SJSA1 (cell line): ENCODE results near the gene GALR1. TPM values are rescaled to one million over a fixed set of nuclear protein-coding genes. Genes with fewer than 3 reads are reported as not detected.

Experiments
- DNase-seq, 2 experiments: peaks; one replicate each; pipeline ENCODE4 v3.0.0-alpha.2; 2015 to 2020; ENCODE audit warnings: low spot score in 2 of 2, low read depth in 1 of 2
- H3K27ac ChIP-seq: fragments of 250-450 bp; sonication (Bioruptor Pico); 2 replicates; pipeline ENCODE4 v1.5.1; 2020; ENCODE audit warnings: mild to moderate bottlenecking, moderate library complexity
- H3K27me3 ChIP-seq: fragments of 250-450 bp; sonication (Bioruptor Pico); replicated peaks from 2 replicates; pipeline ENCODE4 v1.5.1; 2020; ENCODE audit warnings: mild to moderate bottlenecking, moderate library complexity
- H3K36me3 ChIP-seq: fragments of 250-450 bp; sonication (Bioruptor Pico); 2 replicates; pipeline ENCODE4 v1.5.1; 2020; ENCODE audit warnings: mild to moderate bottlenecking
- H3K4me1 ChIP-seq: fragments of 250-450 bp; sonication (Bioruptor Pico); replicated peaks from 2 replicates; pipeline ENCODE4 v1.6.1; 2021; ENCODE audit warnings: mild to moderate bottlenecking
- H3K4me3 ChIP-seq: fragments of 250-450 bp; sonication (Bioruptor Pico); 2 replicates; pipeline ENCODE4 v1.5.1; 2020; ENCODE audit warnings: mild to moderate bottlenecking
- H3K9me3 ChIP-seq: fragments of 250-450 bp; sonication (Bioruptor Pico); replicated peaks from 2 replicates; pipeline ENCODE4 v1.5.1; 2020; ENCODE audit warnings: mild to moderate bottlenecking
- total RNA-seq: library from RNA; depleted of rRNA; stranded (reverse); fragments of >200 nt; shearing (Covaris generic); gene quantifications from 2 replicates; pipeline ENCODE4 v1.2.3, GENCODE V29; 2014; rRNA removed

Gene GALR1, protein sequence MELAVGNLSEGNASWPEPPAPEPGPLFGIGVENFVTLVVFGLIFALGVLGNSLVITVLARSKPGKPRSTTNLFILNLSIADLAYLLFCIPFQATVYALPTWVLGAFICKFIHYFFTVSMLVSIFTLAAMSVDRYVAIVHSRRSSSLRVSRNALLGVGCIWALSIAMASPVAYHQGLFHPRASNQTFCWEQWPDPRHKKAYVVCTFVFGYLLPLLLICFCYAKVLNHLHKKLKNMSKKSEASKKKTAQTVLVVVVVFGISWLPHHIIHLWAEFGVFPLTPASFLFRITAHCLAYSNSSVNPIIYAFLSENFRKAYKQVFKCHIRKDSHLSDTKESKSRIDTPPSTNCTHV
- not detected in 2 replicates for total RNA-seq

DNA sequence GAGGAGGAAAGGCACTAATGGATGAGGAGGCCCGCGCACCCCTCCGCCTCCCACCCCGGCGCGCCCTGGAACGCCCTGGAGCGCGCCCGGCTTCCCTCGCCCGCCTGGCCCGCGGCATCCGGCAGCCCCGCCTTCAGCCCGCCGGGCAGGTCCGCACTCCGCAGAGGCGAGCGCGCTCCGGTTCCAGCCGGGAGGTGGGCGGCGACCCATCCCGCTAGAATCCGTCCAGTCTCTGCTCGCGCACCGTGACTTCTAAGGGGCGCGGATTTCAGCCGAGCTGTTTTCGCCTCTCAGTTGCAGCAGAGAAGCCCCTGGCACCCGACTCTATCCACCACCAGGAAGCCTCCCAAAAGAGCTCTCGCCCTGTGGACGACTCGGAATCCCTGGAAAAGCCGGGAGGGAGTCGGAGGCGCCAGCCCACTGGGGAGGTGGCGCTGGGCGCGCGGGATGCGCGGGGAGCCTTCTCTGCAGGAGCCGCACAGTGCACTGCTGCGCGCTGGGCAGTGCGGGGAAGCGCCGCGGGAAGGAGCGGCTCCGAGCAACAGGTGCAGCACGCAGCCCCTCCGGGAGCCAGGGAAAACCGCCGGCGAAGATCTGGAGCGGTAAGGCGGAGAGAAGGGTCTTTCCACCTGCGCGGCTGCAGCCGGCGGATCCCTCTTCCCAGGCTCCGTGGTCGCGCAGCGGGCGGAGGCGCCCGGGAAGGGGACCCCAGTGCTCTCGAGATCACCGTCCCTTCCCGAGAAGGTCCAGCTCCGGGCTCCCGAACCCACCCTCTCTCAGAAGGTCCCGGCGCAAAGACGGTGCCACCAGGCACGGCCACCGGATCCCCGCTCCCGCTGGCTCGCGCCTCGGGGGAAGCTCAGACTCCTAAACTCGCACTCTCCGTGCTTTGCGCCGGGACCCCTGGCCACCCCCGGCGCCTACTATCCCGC, at the start of gene GALR1:
GALR1 (plus strand) TSS at position 280 of the 932 bp plus-strand sequence. CDS start 701 bp downstream, outside the sequence.
- H3K27ac ChIP-seq = no peak within 1 kb of the TSS
- peaks cover 7% of the 10 kb centered on the region; the same call in 1 of the 2 replicates for H3K4me1 ChIP-seq
- peak within 1 kb of the TSS; percentile 19 for H3K4me3 ChIP-seq
- H3K27me3 ChIP-seq = peaks cover 38% of the 10 kb centered on the region
- no peaks in the 10 kb centered on the region for H3K36me3 ChIP-seq
- H3K9me3 ChIP-seq = peaks cover 4% of the 10 kb centered on the region; the same call in 1 of the 2 replicates
- DNase-seq = no peak

DNA sequence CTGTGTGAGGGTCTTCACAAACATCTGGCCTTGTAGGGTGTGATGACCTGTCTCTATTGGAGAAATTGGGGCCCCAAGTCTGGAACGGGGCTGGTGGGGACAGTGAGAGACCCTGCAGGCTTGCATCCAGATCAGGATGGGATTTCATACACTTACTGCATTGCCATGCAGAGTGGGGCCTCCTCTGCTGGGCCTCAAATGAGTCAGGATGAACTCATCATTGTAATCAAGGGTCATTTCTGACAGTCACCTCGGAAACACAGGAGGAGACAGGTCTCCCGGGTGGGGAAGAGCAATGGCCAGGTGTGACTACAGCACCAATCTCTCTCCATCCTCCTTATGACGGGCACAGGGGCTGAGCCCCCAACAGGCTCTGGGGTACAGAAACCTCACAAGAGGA, 48.1 kb upstream of the GALR1 start:
- no peaks in the 10 kb centered on the region for H3K36me3 ChIP-seq
- DNase-seq = peak in 1 of 2 experiments; percentile 42

DNA sequence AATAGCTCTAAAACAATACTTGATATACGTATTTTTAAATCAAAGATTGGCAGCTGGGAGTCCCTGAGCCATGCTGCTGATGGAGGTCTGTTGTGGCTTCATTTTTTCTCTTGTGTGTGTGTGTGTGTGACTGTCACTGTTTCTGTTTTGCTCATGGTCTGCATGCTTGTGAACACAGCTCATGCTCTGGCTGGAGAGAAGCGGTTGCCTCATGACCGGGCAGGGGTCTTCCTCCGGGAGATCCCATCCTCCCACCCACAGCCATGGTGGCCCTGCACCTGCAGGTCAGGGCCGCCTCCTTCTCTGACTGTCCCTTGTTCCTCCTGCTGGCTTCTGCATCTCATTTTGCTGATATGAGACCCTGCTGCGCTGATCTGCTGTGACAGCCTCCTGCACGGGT, 47.3 kb upstream of the GALR1 start:
- no peaks in the 10 kb centered on the region for H3K27me3 ChIP-seq
- DNase-seq = no peak
- H3K9me3 ChIP-seq = no peaks in the 10 kb centered on the region
- H3K36me3 ChIP-seq = no peaks in the 10 kb centered on the region
- H3K4me1 ChIP-seq = peaks cover 39% of the 10 kb centered on the region
- no peak overlapping the region for H3K4me3 ChIP-seq
- no peak overlapping the region for H3K27ac ChIP-seq

More for the DNA sequence above, 48.1 kb upstream of the GALR1 start:
- H3K4me1 ChIP-seq = peaks cover 31% of the 10 kb centered on the region
- H3K27ac ChIP-seq = no peak overlapping the region
- no peak overlapping the region for H3K4me3 ChIP-seq
- no peaks in the 10 kb centered on the region for H3K27me3 ChIP-seq
- no peaks in the 10 kb centered on the region for H3K9me3 ChIP-seq

DNA sequence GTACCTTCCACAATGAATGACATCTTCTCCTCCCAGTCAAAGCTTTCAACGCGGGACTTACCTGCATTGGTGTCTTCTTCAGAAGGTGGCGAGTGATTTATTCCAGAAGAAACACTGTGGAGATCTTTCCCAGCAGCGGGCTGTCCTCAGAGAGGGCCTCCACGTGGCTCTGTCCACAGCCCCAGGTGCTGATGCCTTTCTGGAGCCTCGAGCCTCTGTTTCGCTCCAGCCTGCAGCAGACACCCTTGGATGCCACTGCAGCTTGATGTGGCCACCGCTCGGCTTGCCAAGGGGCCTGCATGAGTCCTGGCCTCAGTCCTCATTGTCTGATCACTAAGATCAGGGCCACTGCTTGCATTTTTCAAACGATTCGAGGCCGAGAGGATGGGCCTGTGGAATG, 46.6 kb upstream of the GALR1 start:
- H3K9me3 ChIP-seq = no peaks in the 10 kb centered on the region
- DNase-seq = no peak
- H3K27me3 ChIP-seq = no peaks in the 10 kb centered on the region
- H3K4me3 ChIP-seq = no peak overlapping the region
- H3K4me1 ChIP-seq = peaks cover 46% of the 10 kb centered on the region
- no peaks in the 10 kb centered on the region for H3K36me3 ChIP-seq
- no peak overlapping the region for H3K27ac ChIP-seq

DNA sequence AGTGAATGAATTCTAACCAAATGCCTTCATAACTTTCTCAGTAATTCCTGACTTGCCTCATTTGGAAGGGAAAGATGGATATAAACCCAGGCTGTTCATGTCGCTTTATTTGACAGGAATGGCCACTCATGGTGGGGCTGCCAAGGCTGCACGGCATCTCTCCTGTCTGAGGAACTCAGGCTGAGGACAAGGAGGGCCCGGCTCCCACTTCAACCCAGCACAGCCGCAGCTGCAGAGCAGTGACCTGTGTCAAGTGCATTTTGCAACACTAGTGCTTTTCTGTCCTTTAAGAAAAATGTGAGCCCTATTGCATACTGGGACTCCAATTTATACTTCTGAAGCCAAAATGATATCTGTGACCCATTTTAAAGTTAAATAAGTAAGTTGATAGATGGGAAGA, 45.8 kb upstream of the GALR1 start:
- no peak overlapping the region for H3K4me3 ChIP-seq
- H3K27me3 ChIP-seq = no peaks in the 10 kb centered on the region
- no peaks in the 10 kb centered on the region for H3K36me3 ChIP-seq
- peaks cover 49% of the 10 kb centered on the region for H3K4me1 ChIP-seq
- no peak for DNase-seq
- H3K27ac ChIP-seq = no peak overlapping the region
- H3K9me3 ChIP-seq = no peaks in the 10 kb centered on the region

DNA sequence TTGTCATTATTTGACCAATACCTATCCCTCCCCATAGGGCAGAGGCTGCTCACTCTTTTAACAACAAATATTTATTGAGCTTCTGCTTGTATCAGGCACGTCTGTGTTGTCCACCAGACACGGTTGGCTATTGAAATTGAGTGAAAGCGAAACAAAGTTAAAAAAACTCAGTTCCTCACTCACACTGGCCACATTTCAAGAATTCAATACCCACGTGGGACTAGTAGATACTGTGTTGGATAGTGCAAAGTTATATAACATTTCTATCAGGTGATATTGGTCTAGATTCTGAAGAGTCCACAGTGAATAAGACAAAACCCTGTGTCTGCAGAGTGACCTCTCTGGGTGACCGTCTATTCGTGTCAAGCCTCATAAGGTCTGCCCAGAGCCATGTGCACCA, 43.9 kb upstream of the GALR1 start:
- Histone ChIP-seq H3K27ac (no peak overlapping the region), H3K36me3 (no peaks in the 10 kb centered on the region), H3K4me3 (no peak overlapping the region), H3K9me3 (no peaks in the 10 kb centered on the region), H3K27me3 (no peaks in the 10 kb centered on the region), H3K4me1 (peaks cover 51% of the 10 kb centered on the region)
- DNase-seq = no peak

DNA sequence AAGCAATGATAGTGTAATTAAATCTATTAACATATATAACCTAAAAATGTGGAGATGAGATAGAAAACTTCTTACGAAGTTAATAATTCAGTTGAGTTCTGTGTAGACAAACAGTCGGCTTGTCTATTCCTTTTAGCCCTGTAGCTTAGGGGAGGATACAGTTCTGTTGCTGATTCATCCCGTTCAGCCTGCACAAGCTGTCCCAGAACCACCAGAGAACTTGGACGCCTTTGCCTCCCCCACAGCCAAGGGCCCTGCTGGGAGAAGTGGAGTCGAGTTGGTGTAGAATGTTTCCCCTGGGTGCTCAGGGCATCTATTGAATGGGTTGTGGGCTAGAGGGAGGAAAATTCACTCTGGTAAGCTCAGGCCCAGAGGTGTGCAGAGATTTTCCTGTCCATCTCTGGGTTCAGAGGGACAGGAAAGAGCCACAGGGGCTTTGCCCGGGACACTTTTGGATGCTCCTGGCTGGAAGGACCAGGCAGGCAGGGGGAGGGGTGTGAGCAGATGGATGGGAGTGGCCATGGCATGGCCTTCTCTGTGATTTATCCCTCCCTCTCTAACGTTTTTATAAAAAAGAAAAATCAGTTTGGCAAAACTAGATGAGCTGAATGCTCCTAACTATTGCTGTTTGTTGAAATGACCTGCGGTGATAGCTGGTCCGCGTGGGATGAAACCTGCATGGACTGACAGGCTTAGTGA, 42.8 kb upstream of the GALR1 start:
- H3K27ac ChIP-seq = peak overlapping the region; percentile 82; the same call in 1 of the 2 replicates
- DNase-seq = no peak
- H3K9me3 ChIP-seq = no peaks in the 10 kb centered on the region
- peaks cover 53% of the 10 kb centered on the region for H3K4me1 ChIP-seq
- H3K4me3 ChIP-seq = no peak overlapping the region
- no peaks in the 10 kb centered on the region for H3K36me3 ChIP-seq
- no peaks in the 10 kb centered on the region for H3K27me3 ChIP-seq

DNA sequence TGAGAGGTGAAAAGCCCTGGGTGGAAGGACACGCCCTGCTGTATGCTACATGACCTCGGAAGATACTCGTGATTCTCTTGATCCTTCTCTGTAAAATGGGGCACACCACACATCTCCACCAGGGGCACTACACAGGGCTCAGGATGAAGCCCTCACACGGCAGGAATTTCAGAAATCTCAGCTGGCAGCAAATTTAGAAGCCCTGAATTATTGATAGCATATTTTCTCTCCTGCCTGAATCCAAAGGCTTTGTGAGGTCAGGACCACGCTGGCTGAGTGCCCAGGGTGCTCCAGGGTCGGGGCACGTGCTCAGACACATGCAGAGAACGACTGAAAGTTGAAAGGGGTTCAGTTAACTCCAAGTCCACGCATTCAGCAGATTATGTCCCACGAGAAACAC, 42.1 kb upstream of the GALR1 start:
- Histone ChIP-seq H3K4me1 (peaks cover 52% of the 10 kb centered on the region), H3K4me3 (no peak overlapping the region), H3K27ac (peak overlapping the region; percentile 82), H3K36me3 (no peaks in the 10 kb centered on the region), H3K27me3 (no peaks in the 10 kb centered on the region), H3K9me3 (no peaks in the 10 kb centered on the region)
- peak; percentile 73 to 75 for DNase-seq

DNA sequence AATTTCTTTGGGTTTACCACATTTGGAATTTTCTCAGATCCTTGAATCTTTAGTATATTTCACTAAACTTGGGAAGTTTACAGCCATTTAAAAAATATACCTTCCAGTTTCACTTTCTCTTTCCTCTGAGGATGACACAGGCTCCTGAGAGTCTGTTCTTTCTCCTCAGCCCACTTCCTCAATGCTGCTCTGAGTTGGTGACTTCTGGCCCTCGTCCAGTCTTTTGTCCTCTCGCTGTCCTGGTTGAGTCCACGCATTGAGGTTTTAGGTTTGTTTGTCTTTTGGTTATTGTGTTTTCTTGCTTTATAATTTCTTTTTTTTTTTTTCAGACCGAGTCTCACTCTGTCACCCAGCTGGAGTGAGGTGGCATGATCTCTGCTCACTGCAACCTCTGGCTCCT, 40.7 kb upstream of the GALR1 start:
- H3K27ac ChIP-seq = peak overlapping the region; percentile 82
- H3K36me3 ChIP-seq = no peaks in the 10 kb centered on the region
- peak overlapping the region; percentile 7; the same call in 1 of the 2 replicates for H3K4me3 ChIP-seq

DNA sequence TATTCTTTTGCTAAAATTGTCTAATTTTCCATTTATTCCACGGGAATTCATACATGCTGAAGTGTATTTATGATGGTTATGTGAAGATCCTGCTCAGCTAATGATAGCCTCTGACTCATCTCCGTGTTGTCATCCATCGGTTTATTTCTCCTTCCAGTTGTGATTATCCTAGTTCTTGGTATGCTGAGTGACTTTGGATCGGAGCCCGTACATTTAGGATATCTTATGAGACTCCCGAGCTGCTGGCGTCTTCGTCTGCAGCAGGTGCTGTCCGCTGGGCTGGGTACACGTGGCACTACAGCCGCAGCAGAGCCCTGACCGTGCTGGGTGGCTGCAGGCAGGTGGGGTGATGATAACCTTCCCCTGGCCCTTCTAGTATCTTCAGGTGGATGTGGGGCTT, 40.1 kb upstream of the GALR1 start:
- Histone ChIP-seq H3K4me1 (peaks cover 52% of the 10 kb centered on the region), H3K27ac (peak overlapping the region; percentile 82), H3K36me3 (no peaks in the 10 kb centered on the region), H3K9me3 (no peaks in the 10 kb centered on the region), H3K27me3 (no peaks in the 10 kb centered on the region), H3K4me3 (no peak overlapping the region)
- DNase-seq = peak; percentile 66 to 82

More for the DNA sequence above, 40.7 kb upstream of the GALR1 start:
- Histone ChIP-seq H3K9me3 (no peaks in the 10 kb centered on the region), H3K27me3 (no peaks in the 10 kb centered on the region), H3K4me1 (peaks cover 52% of the 10 kb centered on the region)
- peak; percentile 92 to 94 for DNase-seq

DNA sequence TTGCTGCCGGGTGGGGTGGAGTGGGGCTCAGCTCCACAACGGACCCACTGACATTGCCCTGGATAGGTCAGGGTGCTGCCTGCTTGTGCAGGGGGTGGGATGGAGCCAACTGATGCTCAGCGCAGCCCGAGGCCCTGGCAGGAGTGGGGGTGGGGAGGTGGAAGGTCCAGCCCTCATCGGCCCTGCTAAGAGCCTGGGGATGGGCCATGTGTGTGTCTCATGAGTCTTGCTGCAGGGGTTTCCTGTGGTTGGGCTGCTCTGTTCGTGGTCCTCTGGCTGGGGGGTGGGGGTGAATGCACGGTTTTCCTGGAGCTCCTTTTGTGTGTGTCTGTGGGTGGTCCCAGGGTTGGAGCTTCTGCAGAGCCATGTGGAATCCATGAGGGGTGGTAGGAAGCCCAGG, 39.4 kb upstream of the GALR1 start:
- Histone ChIP-seq H3K36me3 (no peaks in the 10 kb centered on the region), H3K4me1 (peaks cover 52% of the 10 kb centered on the region), H3K27me3 (no peaks in the 10 kb centered on the region), H3K4me3 (no peak overlapping the region), H3K9me3 (no peaks in the 10 kb centered on the region), H3K27ac (peak overlapping the region; percentile 82; the same call in 1 of the 2 replicates)
- peak; percentile 87 to 96 for DNase-seq

DNA sequence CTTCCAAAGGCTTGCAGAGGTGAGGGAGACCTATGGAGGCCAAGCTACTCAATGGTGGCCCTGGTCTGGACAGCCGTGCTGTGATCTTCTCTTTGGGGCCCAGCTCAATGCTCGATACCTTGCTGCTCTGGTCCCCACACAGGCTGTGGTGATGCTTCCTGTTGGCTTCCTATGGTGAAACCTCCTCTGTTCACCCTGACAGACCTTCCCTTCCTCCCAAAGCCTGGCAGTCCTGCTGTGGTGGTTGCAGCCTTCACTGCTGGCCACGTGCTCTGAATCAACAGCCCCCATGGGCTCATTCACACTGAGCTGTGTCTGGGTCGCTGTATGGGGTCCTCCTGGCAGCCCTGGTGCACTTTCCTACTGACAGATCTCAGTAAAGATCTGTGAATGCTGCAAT, 31.0 kb upstream of the GALR1 start:
- no peaks in the 10 kb centered on the region for H3K36me3 ChIP-seq

DNA sequence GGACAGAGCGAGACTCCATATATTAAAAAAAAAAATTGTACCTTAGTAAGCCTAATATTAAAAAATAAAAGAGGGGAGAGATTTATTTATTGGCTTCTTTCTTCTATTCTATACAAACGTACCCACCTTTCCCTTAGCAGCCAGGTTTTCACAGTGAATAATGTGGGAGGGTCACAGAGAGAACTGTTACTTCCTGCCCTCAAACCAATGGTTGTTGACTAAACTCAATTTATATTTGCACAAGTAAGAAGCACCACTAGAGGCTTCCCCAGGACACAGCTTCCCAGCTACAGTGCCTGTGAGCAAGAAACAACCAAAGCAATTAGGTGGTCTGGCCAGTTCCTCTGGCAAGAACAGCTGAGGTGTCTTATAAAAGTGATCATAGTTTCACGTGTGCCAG, 28.9 kb upstream of the GALR1 start:
- peaks cover 12% of the 10 kb centered on the region for H3K4me1 ChIP-seq
- H3K27ac ChIP-seq = no peak overlapping the region
- no peak overlapping the region for H3K4me3 ChIP-seq
- DNase-seq = no peak
- no peaks in the 10 kb centered on the region for H3K27me3 ChIP-seq
- no peaks in the 10 kb centered on the region for H3K36me3 ChIP-seq
- H3K9me3 ChIP-seq = no peaks in the 10 kb centered on the region

More for the DNA sequence above, 31.0 kb upstream of the GALR1 start:
- H3K27me3 ChIP-seq = no peaks in the 10 kb centered on the region
- DNase-seq = no peak
- peaks cover 8% of the 10 kb centered on the region for H3K4me1 ChIP-seq
- H3K4me3 ChIP-seq = no peak overlapping the region
- H3K27ac ChIP-seq = no peak overlapping the region
- no peaks in the 10 kb centered on the region for H3K9me3 ChIP-seq
